GM19238 (cell line): ENCODE results near the gene GPR161.
"Not testable (repeated sequence)": the region's sequence is repeated elsewhere in the genome, so short reads cannot be mapped to it uniquely, and the experiment has no call there.

Experiments
- DNase-seq: peaks from one replicate; pipeline ENCODE4 v3.0.0; 2011; ENCODE audit warnings: low spot score; ENCODE audit not compliant: insufficient read length

GPR161 gene, protein sequence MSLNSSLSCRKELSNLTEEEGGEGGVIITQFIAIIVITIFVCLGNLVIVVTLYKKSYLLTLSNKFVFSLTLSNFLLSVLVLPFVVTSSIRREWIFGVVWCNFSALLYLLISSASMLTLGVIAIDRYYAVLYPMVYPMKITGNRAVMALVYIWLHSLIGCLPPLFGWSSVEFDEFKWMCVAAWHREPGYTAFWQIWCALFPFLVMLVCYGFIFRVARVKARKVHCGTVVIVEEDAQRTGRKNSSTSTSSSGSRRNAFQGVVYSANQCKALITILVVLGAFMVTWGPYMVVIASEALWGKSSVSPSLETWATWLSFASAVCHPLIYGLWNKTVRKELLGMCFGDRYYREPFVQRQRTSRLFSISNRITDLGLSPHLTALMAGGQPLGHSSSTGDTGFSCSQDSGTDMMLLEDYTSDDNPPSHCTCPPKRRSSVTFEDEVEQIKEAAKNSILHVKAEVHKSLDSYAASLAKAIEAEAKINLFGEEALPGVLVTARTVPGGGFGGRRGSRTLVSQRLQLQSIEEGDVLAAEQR

GRCh38 chr1:168136709-168137514, at the start of gene GPR161:
TSS of gene GPR161 (minus strand) at chr1:168136930. CDS start at chr1:168104850, 32,080 bp downstream.
- no peak for DNase-seq

DNA sequence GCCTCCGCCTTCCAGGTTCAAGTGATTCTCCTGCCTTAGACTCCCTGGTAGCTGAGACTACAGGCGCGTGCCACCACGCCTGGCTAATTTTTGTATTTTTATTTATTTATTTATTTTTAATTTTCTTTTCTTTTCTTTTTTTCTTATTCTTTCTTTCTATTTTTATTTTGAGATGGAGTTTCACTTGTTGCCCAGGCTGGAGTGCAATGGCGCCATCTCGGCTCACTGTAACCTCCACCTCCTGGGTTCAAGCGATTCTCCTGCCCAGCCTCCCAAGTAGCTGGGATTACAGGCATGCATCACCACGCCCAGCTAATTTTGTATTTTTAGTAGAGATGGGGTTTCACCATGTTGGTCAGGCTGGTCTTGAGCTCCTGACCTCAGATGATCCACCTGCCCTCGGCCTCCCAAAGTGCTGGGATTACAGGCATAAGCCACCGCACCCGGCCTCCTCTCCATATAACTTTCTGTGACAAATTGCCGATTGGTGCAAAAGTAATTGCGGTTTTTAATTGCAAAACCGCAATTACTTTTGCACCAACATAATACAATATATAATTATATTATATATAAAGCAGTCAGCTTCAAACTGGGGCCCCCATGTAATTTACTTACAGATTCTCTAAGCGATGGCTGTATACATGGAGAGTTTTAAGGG, 44.5 kb upstream of the GPR161 start:
- not testable (repeated sequence) for DNase-seq

DNA sequence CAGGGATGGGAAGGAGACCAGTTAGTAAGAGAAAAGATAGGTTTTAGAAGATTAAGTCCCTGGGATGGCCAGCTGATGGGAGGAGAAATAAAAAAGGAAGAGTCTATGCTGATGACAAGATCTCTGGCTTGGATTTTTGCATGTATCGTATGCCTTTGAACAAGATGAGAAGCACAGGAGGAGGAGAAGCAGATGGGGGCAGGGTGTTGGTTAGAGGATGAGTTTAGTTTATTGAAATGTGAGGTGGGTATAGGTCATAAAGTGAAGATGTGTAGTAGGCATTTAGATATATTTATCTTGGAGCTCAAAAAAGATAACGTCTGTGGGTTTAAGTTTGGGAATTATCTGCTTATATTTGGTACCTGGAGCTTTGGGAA, 43.4 kb upstream of the GPR161 start:
- no peak for DNase-seq

DNA sequence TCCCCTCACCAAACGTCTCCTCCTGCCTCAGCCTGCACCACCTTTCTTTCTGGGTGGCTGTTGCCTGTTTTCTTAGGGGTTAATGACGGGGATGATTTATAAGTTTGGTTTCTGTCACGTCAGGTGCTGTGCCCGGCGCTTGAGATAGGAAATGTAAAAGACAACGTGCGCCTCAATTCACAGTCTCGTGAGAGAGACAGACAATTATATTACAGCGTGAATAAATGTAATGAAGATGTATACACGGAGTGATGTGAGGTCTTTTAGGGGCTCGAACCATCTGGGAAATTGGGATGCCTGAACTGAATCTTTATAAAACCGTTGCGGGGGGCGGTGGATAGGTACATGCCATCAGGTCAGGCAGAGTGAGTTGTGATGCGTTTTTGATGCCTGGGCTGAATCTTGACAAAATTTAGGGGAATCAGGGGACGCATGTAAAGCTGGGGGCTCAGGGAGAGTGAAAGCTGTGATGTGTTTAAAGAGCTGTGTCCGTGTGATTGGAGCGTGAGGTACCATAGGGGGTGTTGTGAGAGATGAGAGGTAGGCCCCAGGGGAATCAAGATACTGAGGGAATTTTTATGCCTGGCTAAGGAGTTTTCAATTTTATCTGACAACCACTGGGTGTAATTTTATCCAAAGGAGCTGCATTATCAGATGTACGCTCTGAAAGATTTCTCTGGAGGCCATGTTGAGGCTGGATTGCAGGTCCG, 42.9 kb upstream of the GPR161 start:
- no peak for DNase-seq

DNA sequence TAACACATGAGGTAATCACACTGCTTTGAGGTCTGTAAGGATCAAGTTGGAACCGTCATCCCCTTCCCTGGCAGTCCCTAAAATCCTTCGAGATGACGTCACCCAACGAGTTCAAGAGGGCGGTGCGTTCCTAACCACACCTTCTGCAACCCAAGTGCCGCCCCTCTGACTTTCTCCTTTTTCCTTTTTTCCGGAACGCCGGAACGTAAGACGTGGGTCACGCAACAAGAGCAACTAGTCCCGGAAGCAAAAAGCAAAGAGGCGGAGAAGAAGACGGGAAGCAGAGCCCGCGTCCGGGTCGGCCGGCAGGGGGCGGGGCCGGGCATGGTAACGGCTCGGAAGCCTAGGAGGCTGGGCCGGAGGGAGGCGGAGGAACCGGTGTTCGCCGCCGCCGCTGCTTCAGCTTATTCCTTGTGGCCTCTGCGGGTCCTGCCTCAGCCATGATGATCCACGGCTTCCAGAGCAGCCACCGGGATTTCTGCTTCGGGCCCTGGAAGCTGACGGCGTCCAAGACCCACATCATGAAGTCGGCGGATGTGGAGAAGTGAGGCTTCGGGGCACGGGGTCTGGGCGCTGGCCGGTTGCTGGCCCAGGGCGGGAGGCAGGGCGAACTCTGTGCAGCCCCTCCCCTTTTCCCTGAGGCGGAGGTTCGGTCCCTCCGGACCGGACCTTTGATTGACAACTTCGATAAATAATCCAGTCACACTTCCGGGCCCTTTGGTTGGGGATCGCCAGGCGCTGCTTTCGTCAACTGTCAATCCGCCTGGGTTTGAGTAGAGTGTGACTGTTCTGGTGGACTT, 42.1 kb upstream of the GPR161 start, which contains the start of gene TIPRL:
Gene TIPRL, plus strand, starts transcription at position 325 of the 800 bp plus-strand sequence. Its CDS starts 116 bp downstream, at position 441.
- peak; percentile 81 for DNase-seq

- DNase-seq: no peak
Measured at GRCh38 chr1:168178227-168178637, 41.5 kb upstream of the GPR161 start.

DNA sequence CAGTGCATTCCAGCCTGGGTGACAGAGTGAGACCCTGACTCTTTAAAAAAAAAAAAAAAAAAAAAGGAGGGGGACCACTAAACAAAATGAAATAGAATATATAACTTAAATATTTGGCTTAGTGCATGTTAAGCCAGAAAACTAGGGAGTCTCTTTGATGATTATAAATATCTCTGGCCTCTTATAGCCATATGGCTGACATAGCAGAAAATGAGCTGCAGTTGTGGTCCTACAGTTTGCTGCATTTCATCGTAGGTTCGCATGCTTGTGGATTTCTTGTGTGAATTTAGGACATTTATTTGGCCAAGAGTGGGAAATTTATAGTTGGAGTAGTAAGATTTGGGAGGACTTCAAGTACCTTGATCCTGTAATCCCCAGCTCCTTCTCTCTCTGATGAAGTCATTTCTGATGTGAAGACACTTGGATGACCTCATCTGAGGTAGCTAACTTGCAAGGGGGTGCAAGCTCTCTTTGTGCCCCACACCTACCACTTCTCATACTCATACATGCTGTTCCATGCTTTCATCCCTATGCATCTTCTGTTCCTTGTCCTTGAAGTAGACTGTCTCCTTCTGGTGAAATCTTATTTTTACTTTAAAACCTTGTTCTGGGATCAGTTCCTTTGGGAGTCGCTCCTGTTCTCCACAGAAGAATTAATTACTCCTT, 35.7 kb upstream of the GPR161 start:
- DNase-seq: no peak

- no peak for DNase-seq
Measured at GRCh38 chr1:168170564-168171508, 34.1 kb upstream of the GPR161 start.

DNA sequence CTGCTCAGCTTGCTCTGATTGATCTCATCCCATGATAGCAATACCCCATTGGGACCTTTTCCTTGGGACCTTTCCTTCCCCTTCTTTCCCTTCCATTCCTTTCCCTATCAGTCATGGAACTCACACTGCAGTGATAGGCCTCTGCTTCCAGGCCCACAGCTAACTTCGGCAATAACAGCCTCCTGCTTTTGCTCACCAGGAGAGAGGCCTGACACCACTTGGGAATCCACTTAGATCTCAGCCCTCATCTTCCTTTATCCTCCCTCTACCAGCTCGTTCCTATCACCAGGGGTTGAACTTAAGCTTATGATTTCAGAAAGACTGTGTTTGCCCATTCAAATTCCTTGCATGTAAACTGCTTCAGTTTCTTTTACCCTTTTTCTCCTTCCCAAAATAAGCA, 31.1 kb upstream of the GPR161 start:
- no peak for DNase-seq

- no peak for DNase-seq
Measured at GRCh38 chr1:168164771-168165170, 28.0 kb upstream of the GPR161 start.

GRCh38 chr1:168163670-168164069, 26.9 kb upstream of the GPR161 start:
- DNase-seq: no peak

DNA sequence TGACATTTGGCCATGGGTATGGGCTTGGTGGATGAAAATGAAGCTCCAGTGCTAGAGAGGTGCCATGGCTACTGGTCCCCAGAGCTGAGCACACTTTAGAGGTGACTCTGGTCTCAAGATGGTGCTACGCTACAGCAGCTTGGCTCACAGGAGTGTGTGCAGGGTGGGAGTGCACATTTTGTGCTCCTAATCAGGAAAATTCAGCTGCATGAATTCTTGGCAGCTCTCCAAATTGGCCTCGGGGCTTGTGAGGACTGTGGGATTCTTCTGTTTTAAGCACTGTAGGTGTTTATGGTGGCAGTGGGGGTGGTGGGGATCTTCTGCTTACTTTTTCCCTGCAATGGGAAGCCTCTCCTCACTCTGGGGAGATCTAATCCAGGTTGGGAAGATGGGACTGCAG, 24.7 kb upstream of the GPR161 start:
- no peak for DNase-seq

GRCh38 chr1:168159979-168160378, 23.2 kb upstream of the GPR161 start:
- no peak for DNase-seq

DNA sequence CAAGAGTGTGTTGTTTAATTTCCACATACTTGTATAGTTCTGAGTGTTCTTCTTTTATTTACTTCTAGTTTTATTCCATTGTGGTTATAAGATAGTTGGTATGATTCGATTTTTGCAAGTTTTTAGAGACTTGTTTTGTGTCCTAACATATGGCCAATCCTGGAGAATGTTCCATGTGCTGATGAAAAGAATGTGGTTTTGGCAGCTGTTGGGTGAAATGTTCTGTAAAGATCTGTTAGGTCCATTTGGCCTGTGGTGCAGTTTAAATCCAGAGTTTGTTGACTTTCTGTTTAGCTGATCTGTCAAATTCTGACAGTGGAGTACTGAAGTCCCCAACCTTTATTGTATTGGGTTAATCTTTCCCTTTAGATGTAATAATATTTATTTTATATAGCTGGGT, 22.5 kb upstream of the GPR161 start:
- no peak for DNase-seq

DNA sequence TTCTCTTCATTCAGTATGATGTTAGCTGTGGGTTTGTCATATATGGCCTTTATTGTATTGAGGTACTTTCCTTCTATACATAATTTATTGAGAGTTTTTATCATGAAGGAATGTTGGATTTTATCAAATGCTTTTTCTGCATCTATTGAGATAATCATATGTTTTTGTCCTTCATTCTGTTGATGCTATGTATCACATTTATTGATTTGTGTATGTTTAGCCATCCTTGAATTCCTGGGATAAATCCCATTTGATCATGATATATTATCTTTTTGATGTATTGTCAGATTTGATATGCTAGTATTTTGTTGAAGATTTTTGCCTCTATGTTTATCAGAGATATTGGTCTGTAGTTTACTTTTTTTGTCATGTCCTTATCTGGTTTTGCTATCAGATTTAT, 20.9 kb upstream of the GPR161 start:
- no peak for DNase-seq

DNA sequence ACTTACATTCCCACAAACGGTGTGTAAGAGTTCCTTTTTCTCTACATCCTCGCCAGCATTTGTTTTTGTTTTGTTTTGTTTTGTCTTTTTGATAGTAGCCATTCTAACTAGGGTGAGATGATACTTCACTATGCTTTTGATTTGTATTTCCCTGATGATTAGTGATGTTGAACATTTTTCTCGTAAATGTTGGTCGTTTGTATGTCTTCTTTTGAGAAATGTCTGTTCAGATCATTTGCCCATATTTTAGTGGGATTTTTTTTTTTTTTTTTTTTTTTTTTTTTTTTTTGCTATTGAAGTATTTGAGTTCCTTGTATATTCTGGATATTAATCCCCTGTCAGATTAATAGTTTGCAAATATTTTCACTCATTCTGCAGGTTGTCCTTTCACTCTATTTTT, 19.2 kb upstream of the GPR161 start:
- DNase-seq: no peak

- DNase-seq: not testable (repeated sequence)
Measured at GRCh38 chr1:168154707-168155106, 18.0 kb upstream of the GPR161 start.

DNA sequence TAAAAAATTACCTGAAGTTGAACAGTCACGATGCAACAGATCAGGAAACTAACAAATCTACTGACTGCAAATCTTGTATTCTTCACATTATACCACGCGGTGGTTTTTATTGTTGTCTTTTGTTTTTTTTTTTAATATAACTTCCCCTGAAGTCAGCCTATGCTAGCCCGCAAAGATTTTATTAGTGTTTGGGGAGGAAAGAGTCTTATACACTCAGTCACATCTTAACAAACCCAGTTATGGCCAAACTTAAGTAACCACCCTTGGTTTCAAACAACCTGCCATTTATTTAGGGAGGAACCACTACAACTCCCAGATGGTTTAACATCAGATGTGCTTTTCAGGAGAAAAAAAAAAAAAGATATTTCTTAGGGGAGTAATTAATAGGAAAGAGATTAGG, 15.2 kb upstream of the GPR161 start:
- DNase-seq: no peak

GRCh38 chr1:168150283-168150682, 13.6 kb upstream of the GPR161 start:
- DNase-seq: no peak
